PC-3 (cell line): ENCODE measurements around the gene UGT1A3.

ENCODE experiments used
- CTCF ChIP-seq: fragments of 300-600 bp; sonication (generic); conservative IDR thresholded peaks from 2 replicates; pipeline ENCODE4 v1.5.1; 2017; ENCODE audit warnings: antibody characterized with exemption, low read depth, mild to moderate bottlenecking, low read length
- EZH2 ChIP-seq: fragments of 300-600 bp; sonication (generic); IDR thresholded peaks from one replicate; pipeline ENCODE4 v1.6.1; 2017; ENCODE audit warnings: antibody characterized with exemption, mild to moderate bottlenecking, low read length; ENCODE audit not compliant: unreplicated experiment
- EZH2phosphoT487 ChIP-seq: fragments of 300-600 bp; sonication (generic); IDR thresholded peaks from 2 replicates; pipeline ENCODE4 v1.6.1; 2018; ENCODE audit warnings: mild to moderate bottlenecking, antibody characterized with exemption, low read length, borderline replicate concordance

- TF ChIP-seq CTCF (no peak), EZH2 (no peak), EZH2phosphoT487 (no peak)
Observed at GRCh38 chr2:233778030-233778429, 49.2 kb downstream of the UGT1A3 start, which contains the start of gene MROH2A.
